ENCODE measurements around the gene ABHD18. TPM values are rescaled to one million over a fixed set of nuclear protein-coding genes. Genes with fewer than 3 reads are reported as not detected.
"Not testable (repeated sequence)": the region's sequence is repeated elsewhere in the genome, so short reads cannot be mapped to it uniquely, and the experiment has no call there.

The ABHD18 gene
- total RNA-seq, 1 experiment from 2014 or later: 10.4 TPM

- DNase-seq (ENCODE audit: low spot score): no peak
- in situ Hi-C loops (cut with HindIII; ENCODE audit: low sequenced_read_pairs): no loop called here
Measured at GRCh38 chr4:127982445-127982844, 17.2 kb downstream of the ABHD18 start.

GRCh38 chr4:127985989-127986388 is 20.8 kb downstream of the ABHD18 start:
- no peak for DNase-seq (ENCODE audit: low spot score)
- in situ Hi-C loops (cut with HindIII; ENCODE audit: low sequenced_read_pairs): no loop called here

- DNase-seq (ENCODE audit: low spot score): no peak
- in situ Hi-C loops (cut with HindIII; ENCODE audit: low sequenced_read_pairs): no loop called here
Measured at GRCh38 chr4:127988638-127989037, 23.4 kb downstream of the ABHD18 start.

GRCh38 chr4:127993151-127993550 is 27.9 kb downstream of the ABHD18 start:
- in situ Hi-C loops (cut with HindIII; ENCODE audit: low sequenced_read_pairs): no loop called here
- DNase-seq (ENCODE audit: low spot score): no peak

DNA sequence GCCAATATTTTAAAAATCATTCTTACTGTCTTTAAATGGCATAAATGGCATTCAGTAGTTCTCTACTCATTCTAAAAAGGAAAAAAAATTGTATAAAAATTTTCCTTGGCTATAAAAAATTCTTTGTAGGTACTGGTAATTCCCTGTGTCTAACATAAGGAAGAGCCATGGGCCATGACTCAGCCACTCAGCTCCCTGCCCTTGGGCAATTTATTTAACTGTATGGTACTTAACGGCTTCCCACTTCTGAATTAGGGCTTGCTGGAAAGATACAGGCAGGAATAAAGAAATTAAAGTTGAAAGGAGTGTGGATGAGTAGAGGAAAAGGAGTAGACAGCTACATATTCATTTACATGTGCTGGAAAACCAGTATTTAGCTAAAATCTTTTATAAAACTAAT is 30.6 kb downstream of the ABHD18 start:
- in situ Hi-C loops (cut with HindIII; ENCODE audit: low sequenced_read_pairs): no loop called here
- no peak for DNase-seq (ENCODE audit: low spot score)

GRCh38 chr4:127996521-127996920 is 31.3 kb downstream of the ABHD18 start:
- in situ Hi-C loops (cut with HindIII; ENCODE audit: low sequenced_read_pairs); DNase-seq (ENCODE audit: low spot score): not testable (repeated sequence)

GRCh38 chr4:127997534-127998388 is 32.6 kb downstream of the ABHD18 start:
- no peak for DNase-seq (ENCODE audit: low spot score)
- in situ Hi-C loops (cut with HindIII; ENCODE audit: low sequenced_read_pairs): no loop called here

DNA sequence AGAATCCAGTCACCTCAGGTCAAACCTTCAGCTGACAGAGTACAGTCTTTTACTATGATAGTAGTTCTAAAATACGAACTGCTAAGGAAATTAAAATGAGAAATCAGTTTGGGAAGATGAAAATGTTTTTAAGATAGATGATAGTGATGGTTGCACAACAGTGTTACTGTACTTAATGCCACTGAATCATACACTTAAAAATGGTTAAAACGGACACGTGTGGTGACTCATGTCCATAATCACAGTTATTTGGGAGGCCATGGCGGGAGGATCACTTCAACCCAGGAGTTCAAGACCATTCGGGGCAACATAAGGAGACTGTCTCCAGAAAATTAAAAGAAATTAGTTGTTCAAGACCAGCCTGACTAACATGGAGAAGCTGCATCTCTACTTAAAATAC is 41.4 kb downstream of the ABHD18 start:
- DNase-seq (ENCODE audit: low spot score): no peak
- in situ Hi-C loops (cut with HindIII; ENCODE audit: low sequenced_read_pairs): no loop called here

DNA sequence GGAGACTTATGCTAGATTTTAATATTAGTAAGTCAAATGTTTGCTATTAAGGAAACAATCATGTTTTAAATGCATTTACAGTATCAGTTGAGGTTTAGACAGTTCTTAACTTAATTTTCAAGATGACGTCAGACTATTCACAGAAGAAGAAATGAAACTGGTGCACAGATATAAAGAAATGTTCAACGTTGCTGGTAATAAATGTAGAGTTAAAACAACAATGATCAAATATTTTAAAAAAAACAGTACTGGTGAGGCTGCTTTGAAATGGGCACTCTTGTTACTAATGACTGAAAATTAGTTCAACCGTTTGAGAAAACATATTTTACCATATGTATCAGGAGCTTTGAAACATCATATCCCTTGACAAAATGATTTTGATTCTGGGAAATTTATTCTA is 44.2 kb downstream of the ABHD18 start:
- DNase-seq (ENCODE audit: low spot score): no peak
- in situ Hi-C loops (cut with HindIII; ENCODE audit: low sequenced_read_pairs): no loop called here

GRCh38 chr4:128025319-128025718 is 60.1 kb downstream of the ABHD18 start:
- no peak for DNase-seq (ENCODE audit: low spot score)
- in situ Hi-C loops (cut with HindIII; ENCODE audit: low sequenced_read_pairs): no loop called here

- in situ Hi-C loops (cut with HindIII; ENCODE audit: low sequenced_read_pairs): no loop called here
- DNase-seq (ENCODE audit: low spot score): no peak
Measured at GRCh38 chr4:128029907-128030306, 64.7 kb downstream of the ABHD18 start.

DNA sequence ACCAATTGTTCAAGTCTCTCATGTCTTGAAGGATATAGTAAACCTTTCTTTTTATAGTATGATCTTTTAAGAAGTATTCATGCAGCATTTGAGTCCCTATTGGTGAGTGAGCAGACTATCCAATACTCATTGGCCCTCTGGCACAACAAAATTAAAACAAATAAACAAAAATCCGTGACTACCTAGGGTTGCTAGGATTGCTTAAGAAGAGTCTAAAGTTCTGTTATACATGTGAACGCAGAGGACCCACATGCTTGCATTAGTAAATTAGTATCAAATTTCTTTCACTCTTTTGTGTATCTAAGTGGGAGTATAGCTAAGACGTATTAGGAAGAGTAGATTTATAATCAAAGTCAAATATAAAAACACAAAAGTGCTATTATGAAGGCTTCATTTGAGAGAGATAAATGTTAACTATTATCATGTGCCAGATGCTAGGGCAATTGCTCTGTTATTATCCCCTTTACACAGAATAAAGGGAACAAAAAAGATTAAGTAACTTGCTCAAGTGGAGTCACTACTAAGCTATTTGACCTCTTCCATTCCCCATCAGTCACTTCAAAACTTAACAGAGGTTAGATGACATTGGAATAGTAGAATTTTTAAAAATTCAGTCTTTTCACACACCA is 66.7 kb downstream of the ABHD18 start:
- DNase-seq (ENCODE audit: low spot score): no peak

GRCh38 chr4:128039568-128039967 is 74.4 kb downstream of the ABHD18 start:
- DNase-seq (ENCODE audit: low spot score): no peak
- in situ Hi-C loops (cut with HindIII; ENCODE audit: low sequenced_read_pairs): no loop called here

More for the DNA sequence above, 66.7 kb downstream of the ABHD18 start:
- in situ Hi-C loops (cut with HindIII; ENCODE audit: low sequenced_read_pairs): no loop called here

- in situ Hi-C loops (cut with HindIII; ENCODE audit: low sequenced_read_pairs); DNase-seq (ENCODE audit: low spot score): not testable (repeated sequence)
Measured at GRCh38 chr4:128047019-128047418, 81.8 kb downstream of the ABHD18 start.

- DNase-seq (ENCODE audit: low spot score); in situ Hi-C loops (cut with HindIII; ENCODE audit: low sequenced_read_pairs): not testable (repeated sequence)
Measured at GRCh38 chr4:128047514-128047913, 82.3 kb downstream of the ABHD18 start.

DNA sequence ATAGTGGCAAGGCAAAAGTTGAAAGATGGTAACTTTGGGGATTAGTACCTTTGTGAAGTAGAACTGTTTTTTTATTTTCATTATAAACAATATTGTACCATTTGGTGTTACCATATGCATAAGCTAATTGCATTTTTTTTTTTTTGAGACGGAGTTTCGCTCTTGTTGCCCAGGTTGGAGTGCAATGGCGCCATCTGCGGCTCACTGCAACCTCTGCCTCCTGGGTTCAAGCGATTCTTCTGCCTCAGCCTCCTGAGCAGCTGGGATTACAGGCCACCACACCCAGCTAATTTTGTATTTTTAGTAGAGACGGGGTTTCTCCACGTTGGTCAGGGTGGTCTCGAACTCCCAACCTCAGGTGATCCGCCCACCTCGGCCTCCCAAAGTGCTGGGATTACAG is 86.0 kb downstream of the ABHD18 start:
- DNase-seq (ENCODE audit: low spot score); in situ Hi-C loops (cut with HindIII; ENCODE audit: low sequenced_read_pairs): not testable (repeated sequence)

GRCh38 chr4:128054907-128055306 is 89.7 kb downstream of the ABHD18 start:
- in situ Hi-C loops (cut with HindIII; ENCODE audit: low sequenced_read_pairs); DNase-seq (ENCODE audit: low spot score): not testable (repeated sequence)

DNA sequence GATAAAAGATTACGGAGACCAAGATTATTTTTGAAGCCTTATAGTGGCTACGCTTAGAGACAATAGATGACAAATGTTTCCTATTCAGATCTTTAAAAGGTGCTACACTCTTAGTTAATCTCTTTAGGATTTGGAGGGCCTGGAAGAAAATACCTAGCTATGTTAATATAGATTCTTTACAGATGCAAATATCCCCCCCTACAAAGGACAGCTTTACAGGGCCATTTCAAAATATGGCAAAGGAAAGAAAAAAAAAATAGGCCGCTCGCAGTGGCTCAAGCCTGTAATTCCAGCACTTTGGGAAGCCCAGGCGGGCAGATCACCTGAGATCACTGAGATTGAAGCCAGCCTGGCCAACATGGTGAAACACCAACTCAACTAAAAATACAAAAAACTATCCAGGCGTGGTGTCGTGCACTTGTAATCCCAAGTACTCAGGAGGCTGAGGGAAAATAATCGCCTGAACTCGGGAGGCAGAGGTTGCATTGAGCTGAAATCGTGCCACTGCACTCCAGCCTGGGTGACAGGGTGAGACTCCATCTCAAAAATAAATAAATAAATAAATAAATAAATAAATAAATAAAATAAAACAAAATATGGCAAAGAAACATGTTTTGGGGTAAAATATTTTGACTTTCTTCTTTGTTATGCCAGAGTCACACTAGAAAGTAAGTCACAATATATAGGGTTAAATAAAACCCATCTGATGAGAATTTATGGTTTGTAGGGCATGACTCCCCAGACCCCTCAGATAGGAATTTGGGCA is 90.4 kb downstream of the ABHD18 start:
- DNase-seq (ENCODE audit: low spot score): not testable (repeated sequence)

GRCh38 chr4:128056396-128056795 is 91.2 kb downstream of the ABHD18 start:
- in situ Hi-C loops (cut with HindIII; ENCODE audit: low sequenced_read_pairs): no loop called here
- no peak for DNase-seq (ENCODE audit: low spot score)

More for the DNA sequence above, 90.4 kb downstream of the ABHD18 start:
- in situ Hi-C loops (cut with HindIII; ENCODE audit: low sequenced_read_pairs): not testable (repeated sequence)
